T-helper 2 cell treated with Interferon-gamma antibody and Interleukin-4, amounts not matched to agents 100 ng/mL and 5 ng/mL, for 36 hours (primary cell): ENCODE data around the gene NRG3. TPM values are rescaled to one million over a fixed set of nuclear protein-coding genes. Genes with fewer than 3 reads are reported as not detected.
"Not testable (repeated sequence)": the region's sequence is repeated elsewhere in the genome, so short reads cannot be mapped to it uniquely, and the experiment has no call there.

Source experiments
- intact Hi-C: fragments of 100-400 bp; cut with micrococcal nuclease; formaldehyde crosslinking; loops from one replicate; pipeline ENCODE4 v1.15.1; 2023
- total RNA-seq: library from RNA; stranded (reverse); gene quantifications from 2 replicates; pipeline ENCODE4 v1.2.3, GENCODE V29; 2022

The NRG3 gene
- total RNA-seq, 1 donor from 2014 or later = not detected

DNA sequence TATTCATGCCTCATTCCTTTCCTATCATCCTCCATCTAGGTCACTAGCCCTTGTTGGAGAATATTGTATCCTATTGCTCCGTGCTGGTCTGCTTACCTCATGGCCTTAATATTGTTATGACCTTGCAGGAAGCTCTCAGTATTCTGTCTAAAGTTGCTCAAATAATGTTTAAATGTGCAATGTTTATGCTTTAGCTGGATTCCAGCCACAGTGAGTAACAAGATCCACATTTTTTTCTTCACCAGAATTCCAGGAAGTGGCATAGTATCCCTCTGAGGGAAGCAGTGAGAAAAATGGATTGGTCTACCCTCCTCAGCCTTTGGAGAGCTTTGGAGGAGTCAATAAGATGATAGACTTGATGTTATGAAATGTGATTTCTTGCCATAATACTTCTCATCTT, 402.6 kb downstream of the NRG3 start:
- intact Hi-C loops = no loop called here

- intact Hi-C loops = no loop called here
These were observed 403.6 kb downstream of the NRG3 start for GRCh38 chr10:82278401-82279182.

- intact Hi-C loops = no loop called here
These were observed 407.9 kb downstream of the NRG3 start for GRCh38 chr10:82282782-82283456.

DNA sequence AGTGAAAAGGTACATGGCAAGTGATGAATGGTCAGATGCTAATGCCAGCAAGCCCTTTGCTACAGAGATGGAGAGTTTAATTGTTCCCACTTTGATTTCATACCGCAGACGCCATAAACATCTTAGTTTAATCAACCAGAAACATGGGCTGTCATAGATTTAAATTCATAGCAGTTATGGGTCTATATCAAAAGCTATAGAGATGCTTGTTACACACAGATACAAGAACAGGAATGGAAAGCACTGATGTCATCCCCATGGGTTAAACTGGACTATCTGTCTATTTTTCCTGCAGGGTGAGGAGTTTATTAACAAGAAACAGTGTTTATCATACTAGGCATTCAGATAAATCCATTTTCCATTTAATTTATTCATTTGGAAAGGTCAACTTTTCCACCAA, 409.2 kb downstream of the NRG3 start:
- intact Hi-C loops = no loop called here

- intact Hi-C loops = no loop called here
These were observed 413.5 kb downstream of the NRG3 start for GRCh38 chr10:82288461-82288881.

- intact Hi-C loops = no loop called here
These were observed 415.0 kb downstream of the NRG3 start for GRCh38 chr10:82289945-82290344.

- intact Hi-C loops = no loop called here
These were observed 419.9 kb downstream of the NRG3 start for GRCh38 chr10:82294874-82295378.

GRCh38 chr10:82308641-82309040, 433.6 kb downstream of the NRG3 start:
- intact Hi-C loops = no loop called here

- intact Hi-C loops = no loop called here
These were observed 435.8 kb downstream of the NRG3 start for GRCh38 chr10:82310839-82311238.

DNA sequence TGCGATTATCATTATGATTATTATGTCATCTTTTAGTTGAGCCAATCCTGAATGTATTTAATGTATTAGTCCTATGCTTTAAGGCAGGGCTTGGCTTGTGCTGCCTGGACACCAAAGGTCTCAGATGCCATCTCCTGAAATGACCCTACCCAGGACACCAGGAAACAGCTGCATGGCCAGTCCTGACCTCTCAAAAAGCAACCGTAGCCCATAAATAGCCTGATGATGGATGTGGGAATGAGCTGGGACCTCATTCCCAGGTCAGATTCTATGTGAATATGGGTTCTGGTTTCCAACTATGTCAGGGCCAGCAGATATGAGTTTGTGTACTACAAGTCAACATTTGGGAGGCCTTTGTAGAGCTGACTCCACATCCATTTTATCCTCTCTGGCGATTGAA, 438.4 kb downstream of the NRG3 start:
- intact Hi-C loops = no loop called here

DNA sequence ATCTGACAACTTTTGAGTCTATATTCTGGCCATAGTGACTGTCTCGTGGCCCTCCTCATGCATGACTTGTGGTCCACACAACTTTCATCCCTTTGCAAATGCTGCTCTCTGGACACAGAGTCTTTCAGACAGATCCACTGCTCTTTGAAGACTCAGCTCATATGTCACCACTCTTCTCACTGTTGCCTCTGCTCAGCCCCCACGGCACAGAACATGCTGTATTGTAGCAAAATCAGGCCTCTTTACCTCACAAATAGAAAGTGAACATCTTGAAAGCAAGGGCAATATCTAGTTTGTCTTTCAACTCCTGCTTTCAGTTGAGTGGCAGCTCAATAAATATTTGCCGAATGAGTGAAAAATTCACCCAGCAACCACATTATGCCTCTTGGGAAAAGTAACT, 443.5 kb downstream of the NRG3 start:
- intact Hi-C loops = no loop called here

GRCh38 chr10:82319074-82319473, 444.1 kb downstream of the NRG3 start:
- intact Hi-C loops = no loop called here

GRCh38 chr10:82319562-82319961, 444.6 kb downstream of the NRG3 start:
- intact Hi-C loops = no loop called here

- intact Hi-C loops = no loop called here
These were observed 446.7 kb downstream of the NRG3 start for GRCh38 chr10:82321724-82322123.

DNA sequence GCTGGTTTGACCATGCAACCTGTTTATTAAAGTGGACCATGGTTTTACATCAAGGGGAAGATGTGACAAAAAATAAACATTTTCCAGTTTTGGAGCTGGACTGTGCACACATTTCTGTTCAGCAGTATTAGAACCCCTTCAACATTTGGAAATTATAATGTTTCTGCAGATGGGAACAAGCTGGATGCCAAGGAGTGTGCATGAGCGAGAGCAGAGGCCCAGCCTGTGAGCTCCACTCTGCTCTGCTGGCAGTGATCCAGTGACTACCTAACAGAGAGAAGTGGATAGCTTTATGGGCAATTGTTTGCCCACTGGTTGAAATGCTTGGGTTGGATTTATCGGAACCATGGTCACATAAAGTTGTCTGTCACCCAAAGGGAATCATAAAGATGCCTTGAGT, 456.7 kb downstream of the NRG3 start:
- intact Hi-C loops = no loop called here

DNA sequence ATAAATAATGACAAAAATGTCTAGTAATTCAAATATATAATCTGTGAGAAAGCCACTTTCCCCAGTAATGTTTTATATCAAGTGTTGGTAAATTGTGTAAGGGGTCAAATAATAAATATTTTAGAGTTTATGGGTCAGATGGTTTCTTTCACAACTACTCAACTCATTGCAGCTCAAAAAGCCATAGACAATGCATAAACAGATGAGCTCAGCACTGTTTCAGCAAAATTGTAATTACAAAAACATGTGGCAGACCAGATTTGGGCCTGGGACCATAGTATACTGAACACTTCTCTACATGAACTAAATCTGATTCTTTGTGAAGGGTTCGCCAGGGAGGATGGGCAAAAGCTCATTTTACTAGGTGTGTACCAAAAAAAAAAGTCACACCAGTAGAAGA, 460.8 kb downstream of the NRG3 start:
- intact Hi-C loops = no loop called here

DNA sequence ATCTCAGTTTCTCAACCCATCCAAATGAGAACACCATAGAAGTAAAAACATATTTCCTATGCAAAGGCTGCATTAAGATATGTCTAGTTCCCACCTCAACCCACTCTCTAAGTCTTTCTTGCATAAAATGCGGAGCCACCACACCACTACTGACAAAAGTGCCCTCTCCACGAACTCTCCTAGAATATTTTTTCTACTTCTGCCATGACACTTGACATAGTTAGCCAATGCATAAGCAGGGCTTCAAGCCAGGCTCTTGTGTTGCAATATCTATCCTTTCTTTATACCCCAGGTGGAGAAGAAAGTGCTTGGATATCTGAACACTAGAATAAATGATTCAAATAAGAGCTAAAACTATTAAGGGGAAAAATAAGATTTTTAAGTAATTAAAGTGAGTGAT, 465.2 kb downstream of the NRG3 start:
- intact Hi-C loops = no loop called here

DNA sequence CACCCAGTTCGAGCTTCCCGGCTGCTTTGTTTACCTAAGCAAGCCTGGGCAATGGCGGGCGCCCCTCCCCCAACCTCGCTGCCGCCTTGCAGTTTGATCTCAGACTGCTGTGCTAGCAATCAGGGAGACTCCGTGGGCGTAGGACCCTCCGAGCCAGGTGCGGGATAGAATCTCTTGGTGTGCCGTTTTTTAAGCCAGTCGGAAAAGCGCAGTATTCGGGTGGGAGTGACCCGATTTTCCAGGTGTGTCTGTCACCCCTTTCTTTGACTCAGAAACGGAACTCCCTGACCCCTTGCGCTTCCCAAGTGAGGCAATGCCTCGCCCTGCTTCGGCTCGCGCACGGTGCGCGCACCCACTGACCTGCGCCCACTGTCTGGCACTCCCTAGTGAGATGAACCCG, 474.6 kb downstream of the NRG3 start:
- intact Hi-C loops = not testable (repeated sequence)

- intact Hi-C loops = no loop called here
These were observed 478.4 kb downstream of the NRG3 start for GRCh38 chr10:82353381-82353780.

DNA sequence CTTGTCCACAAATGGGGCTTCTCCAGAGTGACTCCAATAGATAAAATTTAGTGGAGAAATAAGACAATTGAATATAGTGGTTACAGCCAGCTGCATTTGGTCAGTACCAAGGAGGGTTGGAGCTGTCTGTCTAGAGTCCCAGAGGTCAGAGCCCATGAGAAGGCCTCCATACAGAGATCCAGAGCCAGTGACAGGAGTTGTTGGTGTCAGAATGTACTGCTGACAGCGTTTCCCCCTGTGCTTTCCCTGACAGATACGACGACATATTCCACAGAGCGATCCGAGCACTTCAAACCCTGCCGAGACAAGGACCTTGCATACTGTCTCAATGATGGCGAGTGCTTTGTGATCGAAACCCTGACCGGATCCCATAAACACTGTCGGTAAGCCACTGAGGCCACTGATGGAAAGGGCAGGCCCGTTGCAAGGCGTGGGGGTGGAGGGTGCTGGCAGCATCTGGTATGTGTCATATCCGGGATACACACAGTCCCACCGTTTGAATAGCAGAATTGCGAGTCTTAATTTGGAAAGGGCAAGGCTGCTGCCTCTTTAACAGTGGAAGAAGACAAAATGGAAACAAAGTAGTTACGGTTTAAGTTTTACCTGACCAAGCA, 483.6 kb downstream of the NRG3 start:
- intact Hi-C loops = no loop called here

- intact Hi-C loops = no loop called here
These were observed 486.3 kb downstream of the NRG3 start for GRCh38 chr10:82361256-82361655.

DNA sequence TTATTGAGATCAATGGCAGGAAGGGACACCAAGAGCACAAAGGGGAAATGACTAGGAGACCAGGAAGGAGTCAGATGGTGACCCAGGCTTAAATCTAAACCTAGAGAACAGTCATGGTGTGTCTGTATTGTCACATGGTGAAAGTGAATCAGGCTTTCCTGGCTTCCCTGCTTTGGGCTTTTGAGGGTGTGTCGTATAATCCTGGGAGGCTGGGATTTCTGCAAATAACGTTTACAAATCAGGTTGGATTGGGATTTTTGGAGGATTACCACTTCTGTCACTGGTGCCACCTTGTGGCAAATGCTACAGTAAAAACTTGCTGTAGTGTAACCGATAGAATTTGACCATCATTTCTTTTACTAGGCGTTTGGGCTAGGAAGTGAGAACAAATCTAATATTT, 502.6 kb downstream of the NRG3 start:
- intact Hi-C loops = no loop called here
